Stimulated activated CD4-positive, alpha-beta T cell treated with anti-CD3 and anti-CD28 coated beads, Interleukin-4, amount 100 ng/mL, for 24 hours (primary cell): ENCODE measurements around the gene RPTOR.
"Not testable (repeated sequence)": the region's sequence is repeated elsewhere in the genome, so short reads cannot be mapped to it uniquely, and the experiment has no call there.

ENCODE experiments used
- DNase-seq: peaks from one replicate; pipeline ENCODE4 v3.0.0-alpha.2; 2020

Gene RPTOR

GRCh38 chr17:80751946-80752581 lies 207.4 kb downstream of the RPTOR start:
- no peak for DNase-seq

- no peak for DNase-seq
Measured at GRCh38 chr17:80753685-80754345, 209.2 kb downstream of the RPTOR start.

GRCh38 chr17:80754846-80755245 lies 210.2 kb downstream of the RPTOR start:
- no peak for DNase-seq

- DNase-seq, result no peak
Measured at GRCh38 chr17:80755650-80756405, 211.2 kb downstream of the RPTOR start.

DNA sequence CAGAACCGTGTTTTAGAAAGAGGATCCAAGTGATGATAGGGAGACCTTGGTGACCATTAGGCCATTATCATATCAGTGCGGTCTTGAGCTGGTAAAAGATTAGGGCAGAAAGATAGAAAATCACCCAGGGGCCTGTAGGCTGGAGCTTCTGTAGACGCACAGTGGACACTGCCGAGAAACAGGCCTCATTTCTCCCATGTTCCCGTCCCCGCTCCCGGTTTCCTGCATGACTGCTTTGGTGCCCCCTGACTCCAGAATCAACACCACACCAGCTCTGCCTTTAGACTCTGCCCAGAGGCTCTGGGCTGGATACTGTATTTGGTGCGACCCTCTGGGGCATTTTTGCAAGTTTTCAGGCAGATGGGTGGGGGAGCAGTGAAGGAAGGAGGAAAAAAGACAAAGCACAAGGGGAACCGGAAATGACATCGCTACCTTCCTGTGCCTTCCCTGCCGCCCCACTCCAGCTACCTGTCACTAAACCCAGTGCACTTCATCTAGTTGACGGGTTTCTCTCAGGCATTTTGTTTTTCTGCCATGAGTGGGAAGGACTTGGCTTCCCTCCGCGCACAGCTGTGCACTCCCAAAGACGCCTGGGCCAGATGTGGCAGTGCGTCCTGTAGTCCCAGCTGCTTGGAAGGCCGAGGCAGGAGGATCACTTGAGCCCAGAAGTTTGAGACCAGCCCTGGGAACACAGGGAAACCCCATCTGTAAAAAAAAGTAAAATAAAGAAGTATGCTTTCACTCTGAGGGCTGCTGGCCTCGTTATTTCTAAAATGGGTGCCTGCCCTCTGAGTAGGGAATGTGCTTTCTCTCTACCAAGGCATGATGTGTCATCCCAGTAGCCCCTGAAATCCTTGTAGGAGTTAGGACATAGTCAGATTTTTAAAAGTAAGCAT lies 214.1 kb downstream of the RPTOR start:
- DNase-seq, result peak; percentile 42

GRCh38 chr17:80759377-80759673 lies 214.7 kb downstream of the RPTOR start:
- DNase-seq, result no peak

DNA sequence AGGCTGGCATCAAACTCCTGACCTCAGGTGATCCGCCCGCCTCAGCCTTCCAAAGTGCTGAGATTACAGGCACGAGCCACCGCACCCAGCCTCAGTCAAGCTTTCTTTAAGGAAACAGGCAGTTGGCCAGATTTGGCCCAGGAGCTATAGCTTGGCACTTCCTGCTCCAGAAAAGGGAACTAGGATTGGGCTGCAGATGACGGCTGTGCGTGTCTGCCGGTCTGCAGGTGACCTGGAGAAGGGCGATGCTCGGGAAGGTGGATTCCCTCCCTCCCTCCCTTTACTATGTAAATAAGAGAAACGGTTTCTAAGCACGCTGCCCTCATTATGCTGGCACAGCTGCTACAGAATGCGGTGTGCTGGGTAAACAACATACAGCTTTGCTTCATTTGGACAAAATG lies 215.9 kb downstream of the RPTOR start:
- no peak for DNase-seq

- DNase-seq, result peak; percentile 83
Measured at GRCh38 chr17:80761110-80761871, 216.7 kb downstream of the RPTOR start.

DNA sequence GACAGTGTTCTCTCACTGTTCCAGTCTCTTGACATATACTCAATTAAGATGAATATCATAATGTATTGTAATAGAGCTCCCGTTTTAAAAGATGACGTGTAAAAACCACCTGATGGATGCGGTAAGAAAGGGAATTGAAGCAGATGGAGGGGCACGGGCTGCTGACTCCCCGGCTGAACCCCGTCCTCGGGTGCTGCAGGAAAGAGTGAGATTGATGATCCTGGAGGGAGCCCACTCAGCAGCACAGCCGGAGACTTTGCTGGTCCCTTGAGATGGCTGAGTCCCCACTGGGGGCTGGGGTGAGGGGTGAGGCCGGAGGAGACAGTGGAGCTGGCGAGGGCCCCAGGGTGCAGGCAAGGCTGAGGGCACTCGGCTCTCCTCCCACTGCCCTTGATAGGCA lies 217.4 kb downstream of the RPTOR start:
- DNase-seq, result no peak

DNA sequence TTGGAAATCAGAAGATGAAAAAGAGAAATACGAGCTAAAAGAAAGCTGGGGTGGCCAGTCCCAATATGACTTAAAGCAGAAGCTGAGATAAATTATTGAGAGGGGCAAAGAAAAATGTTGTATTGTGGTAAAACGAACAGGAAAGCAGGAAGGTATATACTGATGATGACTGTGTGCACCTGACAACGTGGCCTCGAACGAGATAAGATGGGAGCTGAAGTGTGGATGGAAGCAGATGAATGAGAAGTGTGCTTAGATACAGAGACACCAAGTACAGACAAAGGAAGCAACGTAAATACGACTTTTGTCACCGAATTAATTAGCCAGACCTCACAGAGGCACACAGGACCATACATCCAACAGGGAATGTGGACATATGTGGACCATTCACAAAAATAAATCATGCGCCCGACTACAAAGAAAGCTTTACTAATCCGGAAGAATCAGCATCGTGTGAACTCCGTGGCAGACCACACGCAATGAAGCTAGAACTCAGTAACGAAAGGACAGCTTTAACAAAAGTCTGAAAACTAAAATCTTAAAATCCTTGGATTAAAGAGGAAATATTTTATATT lies 218.7 kb downstream of the RPTOR start:
- no peak for DNase-seq

DNA sequence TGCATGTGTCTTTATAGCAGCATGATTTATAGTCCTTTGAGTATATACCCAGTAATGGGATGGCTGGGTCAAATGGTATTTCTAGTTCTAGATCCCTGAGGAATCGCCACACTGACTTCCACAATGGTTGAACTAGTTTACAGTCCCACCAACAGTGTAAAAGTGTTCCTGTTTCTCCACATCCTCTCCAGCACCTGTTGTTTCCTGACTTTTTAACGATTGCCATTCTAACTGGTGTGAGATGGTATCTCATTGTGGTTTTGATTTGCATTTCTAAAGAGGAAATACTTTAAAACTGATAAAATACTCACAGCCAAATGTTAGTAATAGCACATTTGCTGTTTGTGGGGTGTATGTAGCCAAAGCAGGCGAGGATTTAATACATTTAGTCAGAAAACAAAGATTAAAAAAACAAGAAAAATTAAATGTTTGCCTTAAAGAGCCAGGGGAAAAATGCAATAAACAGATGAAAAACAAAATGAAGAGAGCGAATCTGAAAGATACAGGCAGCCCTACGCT lies 220.0 kb downstream of the RPTOR start:
- DNase-seq, result not testable (repeated sequence)

GRCh38 chr17:80765241-80765961 lies 220.8 kb downstream of the RPTOR start:
- DNase-seq, result no peak

DNA sequence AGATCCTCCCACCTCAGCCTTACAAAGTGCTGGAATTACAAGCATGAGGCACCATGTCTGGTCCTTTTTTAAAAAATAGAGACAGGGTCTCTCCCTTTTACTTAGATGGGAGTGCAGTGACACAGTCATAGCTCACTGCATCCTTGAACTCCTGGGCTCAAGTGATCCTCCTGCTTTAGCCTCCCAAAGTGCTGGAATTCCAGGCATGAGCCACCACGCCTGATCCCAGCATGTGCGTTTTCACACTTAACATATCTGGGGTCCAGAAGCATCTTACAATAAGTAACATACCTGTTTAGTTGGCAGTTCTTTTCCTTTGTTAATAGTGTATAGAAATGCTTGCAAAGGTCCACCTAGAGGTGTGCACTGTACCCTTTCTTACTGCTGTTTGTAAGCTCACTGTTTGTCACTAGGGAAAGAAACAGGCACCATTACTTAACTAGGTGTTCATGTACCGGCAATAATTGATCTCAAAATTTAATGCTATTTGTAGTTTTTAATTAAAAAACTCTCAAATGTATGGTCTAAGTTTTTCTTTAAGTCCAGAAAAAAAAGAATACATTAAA lies 221.7 kb downstream of the RPTOR start:
- DNase-seq, result no peak

DNA sequence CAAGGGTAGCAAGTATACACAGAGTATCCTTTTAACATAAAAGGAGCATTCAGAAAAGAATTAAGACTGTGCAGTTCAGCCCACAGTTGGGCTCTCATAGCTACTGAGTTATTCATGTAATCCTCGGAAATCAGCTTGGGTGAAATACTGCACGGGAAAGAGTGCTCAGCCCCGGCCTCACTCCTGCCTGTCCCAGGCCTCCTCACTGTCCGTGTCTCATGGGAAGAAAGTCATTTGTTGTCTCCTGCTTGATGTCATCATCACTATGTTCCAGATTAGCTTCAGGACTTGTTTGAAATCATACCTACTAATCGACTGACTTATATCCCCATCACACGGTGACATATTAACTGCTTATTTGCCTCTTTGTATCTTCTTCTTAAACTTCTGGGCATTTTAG lies 223.8 kb downstream of the RPTOR start:
- no peak for DNase-seq

DNA sequence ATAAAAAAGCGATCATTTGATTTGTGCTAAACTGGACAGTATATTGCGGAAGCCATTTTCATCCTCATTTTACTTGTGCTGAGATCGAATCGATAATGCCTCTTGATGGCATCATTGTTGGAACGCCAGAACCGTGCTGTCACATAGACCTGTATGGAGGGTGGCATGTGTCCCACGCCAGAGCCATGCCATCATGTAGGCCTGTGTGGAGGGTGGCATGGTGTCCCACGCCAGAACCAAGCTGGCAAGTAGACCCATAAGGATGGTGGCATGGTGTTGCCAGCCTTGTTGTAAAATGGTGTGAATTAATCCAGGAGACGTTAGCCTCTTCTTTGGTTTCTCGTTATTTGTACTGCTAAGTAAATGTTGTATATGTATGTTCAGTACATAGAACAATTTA lies 224.3 kb downstream of the RPTOR start:
- no peak for DNase-seq

- DNase-seq, result no peak
Measured at GRCh38 chr17:80769516-80769915, 224.9 kb downstream of the RPTOR start.

GRCh38 chr17:80769936-80770625 lies 225.4 kb downstream of the RPTOR start:
- no peak for DNase-seq

GRCh38 chr17:80770881-80771611 lies 226.4 kb downstream of the RPTOR start:
- no peak for DNase-seq

DNA sequence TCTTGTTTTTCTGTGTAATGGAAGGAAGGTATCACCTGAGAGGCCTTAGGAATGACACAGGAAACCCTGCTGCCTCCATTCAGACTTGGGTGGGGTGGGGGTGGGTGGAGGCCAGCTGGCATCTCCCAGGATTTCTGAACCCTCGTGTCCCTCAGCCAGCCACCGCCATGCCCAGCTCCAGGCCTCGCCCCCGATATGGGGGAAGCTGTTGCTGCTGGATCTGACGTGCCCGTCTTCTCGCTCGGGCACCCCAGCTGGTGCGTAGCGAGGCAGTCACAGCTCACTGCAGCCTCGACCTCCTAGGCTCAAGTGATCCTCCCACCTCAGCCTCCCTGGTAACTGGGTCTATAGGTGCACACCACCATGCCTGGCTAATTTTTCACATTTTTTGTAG lies 227.0 kb downstream of the RPTOR start:
- no peak for DNase-seq

- DNase-seq, result no peak
Measured at GRCh38 chr17:80772906-80773242, 228.2 kb downstream of the RPTOR start.
